ENCODE results near the gene BOC. TPM values are rescaled to one million over a fixed set of nuclear protein-coding genes. Genes with fewer than 3 reads are reported as not detected.

Gene BOC, protein sequence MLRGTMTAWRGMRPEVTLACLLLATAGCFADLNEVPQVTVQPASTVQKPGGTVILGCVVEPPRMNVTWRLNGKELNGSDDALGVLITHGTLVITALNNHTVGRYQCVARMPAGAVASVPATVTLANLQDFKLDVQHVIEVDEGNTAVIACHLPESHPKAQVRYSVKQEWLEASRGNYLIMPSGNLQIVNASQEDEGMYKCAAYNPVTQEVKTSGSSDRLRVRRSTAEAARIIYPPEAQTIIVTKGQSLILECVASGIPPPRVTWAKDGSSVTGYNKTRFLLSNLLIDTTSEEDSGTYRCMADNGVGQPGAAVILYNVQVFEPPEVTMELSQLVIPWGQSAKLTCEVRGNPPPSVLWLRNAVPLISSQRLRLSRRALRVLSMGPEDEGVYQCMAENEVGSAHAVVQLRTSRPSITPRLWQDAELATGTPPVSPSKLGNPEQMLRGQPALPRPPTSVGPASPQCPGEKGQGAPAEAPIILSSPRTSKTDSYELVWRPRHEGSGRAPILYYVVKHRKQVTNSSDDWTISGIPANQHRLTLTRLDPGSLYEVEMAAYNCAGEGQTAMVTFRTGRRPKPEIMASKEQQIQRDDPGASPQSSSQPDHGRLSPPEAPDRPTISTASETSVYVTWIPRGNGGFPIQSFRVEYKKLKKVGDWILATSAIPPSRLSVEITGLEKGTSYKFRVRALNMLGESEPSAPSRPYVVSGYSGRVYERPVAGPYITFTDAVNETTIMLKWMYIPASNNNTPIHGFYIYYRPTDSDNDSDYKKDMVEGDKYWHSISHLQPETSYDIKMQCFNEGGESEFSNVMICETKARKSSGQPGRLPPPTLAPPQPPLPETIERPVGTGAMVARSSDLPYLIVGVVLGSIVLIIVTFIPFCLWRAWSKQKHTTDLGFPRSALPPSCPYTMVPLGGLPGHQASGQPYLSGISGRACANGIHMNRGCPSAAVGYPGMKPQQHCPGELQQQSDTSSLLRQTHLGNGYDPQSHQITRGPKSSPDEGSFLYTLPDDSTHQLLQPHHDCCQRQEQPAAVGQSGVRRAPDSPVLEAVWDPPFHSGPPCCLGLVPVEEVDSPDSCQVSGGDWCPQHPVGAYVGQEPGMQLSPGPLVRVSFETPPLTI
- 1 to 10 TPM; 3.7 to 7.4 (median 4.6) TPM for total RNA-seq

DNA sequence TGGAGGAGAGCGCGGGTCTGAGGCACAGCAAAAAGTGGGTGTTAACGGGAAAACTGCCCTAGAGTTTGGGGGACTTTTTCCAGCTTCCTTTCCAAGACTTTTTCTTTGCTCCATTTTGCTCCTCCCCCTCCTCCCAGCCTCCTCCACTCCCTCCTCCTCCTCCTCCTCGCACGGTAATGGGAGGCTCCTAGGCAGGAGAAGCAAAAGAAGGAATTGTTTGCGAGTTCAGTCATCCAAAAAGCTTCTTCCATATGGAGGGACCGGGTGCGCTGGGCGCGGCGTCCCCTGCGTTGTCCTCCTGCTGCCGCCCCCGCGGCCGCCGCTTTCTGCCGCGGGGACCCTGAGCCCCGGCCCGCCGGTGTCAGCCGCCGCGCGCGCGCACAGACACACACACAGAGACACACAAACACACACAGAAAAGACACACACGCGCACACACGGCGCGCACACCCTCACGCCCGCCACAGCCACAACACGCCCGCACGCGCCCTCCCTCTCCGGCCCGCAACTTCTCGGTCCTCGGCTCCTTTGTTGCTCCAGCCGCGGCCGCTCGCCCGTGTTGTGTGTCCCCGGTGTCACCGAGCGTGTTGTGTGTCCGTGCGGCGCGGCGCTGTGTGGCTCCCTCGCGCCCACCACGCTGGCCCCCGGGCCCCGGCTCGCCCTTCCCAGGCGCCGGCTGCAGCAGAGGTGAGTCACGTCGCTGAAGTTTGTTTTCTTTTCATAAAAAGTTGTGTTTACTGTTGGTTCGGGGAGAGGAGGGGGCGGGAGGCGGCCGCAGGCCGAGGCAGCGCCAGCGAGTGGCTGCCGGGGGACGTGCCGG lies at the start of gene BOC:
BOC (plus strand) TSS at position 228 of the 820 bp plus-strand sequence. CDS start 38,246 bp downstream, outside the sequence.
- intact Hi-C loops (cut with DNase I; ENCODE audit: low total_unique reads): no loop called here
- peak within 1 kb of the TSS; percentile 58 to 73 (median 68) for H3K4me3 ChIP-seq
- peaks cover 0 to 21% (median 15%) of the 10 kb centered on the region in 3 donors for H3K27me3 ChIP-seq
- ATAC-seq (peak; percentile 39 to 40), DNase-seq (no peak)
- TF ChIP-seq, protein P1, sequence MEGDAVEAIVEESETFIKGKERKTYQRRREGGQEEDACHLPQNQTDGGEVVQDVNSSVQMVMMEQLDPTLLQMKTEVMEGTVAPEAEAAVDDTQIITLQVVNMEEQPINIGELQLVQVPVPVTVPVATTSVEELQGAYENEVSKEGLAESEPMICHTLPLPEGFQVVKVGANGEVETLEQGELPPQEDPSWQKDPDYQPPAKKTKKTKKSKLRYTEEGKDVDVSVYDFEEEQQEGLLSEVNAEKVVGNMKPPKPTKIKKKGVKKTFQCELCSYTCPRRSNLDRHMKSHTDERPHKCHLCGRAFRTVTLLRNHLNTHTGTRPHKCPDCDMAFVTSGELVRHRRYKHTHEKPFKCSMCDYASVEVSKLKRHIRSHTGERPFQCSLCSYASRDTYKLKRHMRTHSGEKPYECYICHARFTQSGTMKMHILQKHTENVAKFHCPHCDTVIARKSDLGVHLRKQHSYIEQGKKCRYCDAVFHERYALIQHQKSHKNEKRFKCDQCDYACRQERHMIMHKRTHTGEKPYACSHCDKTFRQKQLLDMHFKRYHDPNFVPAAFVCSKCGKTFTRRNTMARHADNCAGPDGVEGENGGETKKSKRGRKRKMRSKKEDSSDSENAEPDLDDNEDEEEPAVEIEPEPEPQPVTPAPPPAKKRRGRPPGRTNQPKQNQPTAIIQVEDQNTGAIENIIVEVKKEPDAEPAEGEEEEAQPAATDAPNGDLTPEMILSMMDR (IDR thresholded peaks at IDR 0.05 in 4 of 5, conservative IDR thresholded peaks at IDR 0.05 in 1 of 5): no peak
- TF ChIP-seq POLR2A (IDR thresholded peaks at IDR 0.05): peak in 1 of 2 donors; percentile 56
- H3K36me3 ChIP-seq: no peaks in the 10 kb centered on the region
- H3K4me1 ChIP-seq: peaks cover 0 to 12% of the 10 kb centered on the region in 2 donors
- in situ Hi-C loops (cut with MboI; ENCODE audit: low sequenced_read_pairs in 4 of 4): no loop called here
- peak within 1 kb of the TSS; percentile 53 to 77 (median 73) for H3K27ac ChIP-seq
- no peaks in the 10 kb centered on the region for H3K9me3 ChIP-seq

DNA sequence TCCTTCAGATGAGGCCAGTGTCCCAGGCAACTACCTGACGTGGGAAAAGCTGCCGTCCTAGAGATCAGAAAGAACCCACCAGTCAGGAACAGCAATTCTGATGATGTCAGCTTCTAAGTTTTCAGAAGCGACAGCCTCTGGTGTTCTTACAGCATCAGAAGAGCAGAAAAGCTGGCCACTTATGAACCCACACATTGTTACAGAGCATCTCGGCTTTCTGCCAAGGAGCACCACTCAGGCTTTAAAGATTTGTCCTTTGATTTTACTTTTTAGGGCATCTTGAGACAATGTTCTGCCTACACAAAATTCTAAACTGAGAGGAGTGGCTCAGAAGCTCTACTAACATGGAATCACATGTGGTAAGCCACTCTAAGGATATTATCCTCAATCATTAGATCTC lies 49.7 kb upstream of the BOC start:
- H3K27ac ChIP-seq: no peak overlapping the region
- H3K4me1 ChIP-seq: peaks cover 5 to 8% of the 10 kb centered on the region in 2 donors
- H3K36me3 ChIP-seq: no peaks in the 10 kb centered on the region
- H3K9me3 ChIP-seq: no peaks in the 10 kb centered on the region
- no peak for DNase-seq
- intact Hi-C loops (cut with DNase I; ENCODE audit: low total_unique reads) (no loop called here), in situ Hi-C loops (cut with MboI; ENCODE audit: low sequenced_read_pairs in 4 of 4) (no loop called here)
- TF ChIP-seq, protein P1 (IDR thresholded peaks at IDR 0.05 in 4 of 5, conservative IDR thresholded peaks at IDR 0.05 in 1 of 5): no peak
- no peak for TF ChIP-seq POLR2A (IDR thresholded peaks at IDR 0.05)
- no peak overlapping the region for H3K4me3 ChIP-seq
- no peaks in the 10 kb centered on the region for H3K27me3 ChIP-seq
- no peak for ATAC-seq

DNA sequence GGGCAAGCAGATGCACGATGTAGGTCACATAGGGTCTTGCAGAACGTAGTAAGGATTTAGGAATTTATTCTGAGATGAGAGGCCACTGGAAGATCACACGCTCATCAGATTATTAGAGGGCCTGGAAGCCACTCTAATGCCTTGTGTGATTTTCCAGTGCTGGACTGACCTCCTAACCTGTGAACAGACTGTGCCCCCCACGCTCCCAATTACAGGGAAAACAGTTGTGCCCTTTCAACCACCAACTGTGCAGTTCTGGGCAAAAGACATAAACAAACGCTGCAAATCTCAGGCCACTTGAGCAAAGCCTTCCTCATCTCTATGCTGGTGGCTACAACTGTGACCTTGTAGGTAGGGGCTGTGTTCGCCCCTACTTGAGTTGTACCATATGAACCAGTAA lies 48.2 kb upstream of the BOC start:
- intact Hi-C loops (cut with DNase I; ENCODE audit: low total_unique reads) (no loop called here), in situ Hi-C loops (cut with MboI; ENCODE audit: low sequenced_read_pairs in 4 of 4) (no loop called here)
- TF ChIP-seq, protein P1 (IDR thresholded peaks at IDR 0.05 in 4 of 5, conservative IDR thresholded peaks at IDR 0.05 in 1 of 5): no peak
- no peak for TF ChIP-seq POLR2A (IDR thresholded peaks at IDR 0.05)
- no peak overlapping the region for H3K27ac ChIP-seq
- no peak for ATAC-seq
- DNase-seq: no peak
- no peaks in the 10 kb centered on the region for H3K27me3 ChIP-seq
- H3K9me3 ChIP-seq: no peaks in the 10 kb centered on the region
- no peaks in the 10 kb centered on the region for H3K36me3 ChIP-seq
- peaks cover 11 to 13% of the 10 kb centered on the region in 2 donors for H3K4me1 ChIP-seq
- no peak overlapping the region for H3K4me3 ChIP-seq

DNA sequence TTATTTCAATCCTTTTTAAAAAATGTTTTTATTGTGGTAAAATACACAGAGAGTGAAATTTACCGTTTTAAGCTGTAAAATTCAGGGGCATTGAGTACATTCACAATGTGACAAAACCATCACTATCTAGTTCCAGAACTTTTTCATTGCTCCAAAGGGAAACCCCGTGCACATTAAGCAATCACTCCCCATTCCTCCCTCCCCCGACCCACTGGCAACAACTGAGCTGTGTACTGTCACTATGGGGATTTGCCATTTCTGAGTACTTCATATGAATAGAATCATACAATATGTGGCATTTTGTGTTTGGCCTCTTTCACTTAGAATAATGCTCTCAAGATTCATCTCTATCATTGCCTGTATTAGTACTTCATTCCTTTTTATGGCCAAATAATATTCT lies 45.5 kb upstream of the BOC start:
- TF ChIP-seq, protein P1 (IDR thresholded peaks at IDR 0.05 in 4 of 5, conservative IDR thresholded peaks at IDR 0.05 in 1 of 5): no peak
- no peak for TF ChIP-seq POLR2A (IDR thresholded peaks at IDR 0.05)
- Histone ChIP-seq H3K4me1 (peaks cover 11 to 13% of the 10 kb centered on the region in 2 donors), H3K9me3 (no peaks in the 10 kb centered on the region), H3K27ac (peak overlapping the region in 1 of 4 donors; percentile 61), H3K36me3 (no peaks in the 10 kb centered on the region), H3K27me3 (no peaks in the 10 kb centered on the region), H3K4me3 (no peak overlapping the region)
- intact Hi-C loops (cut with DNase I; ENCODE audit: low total_unique reads) (no loop called here), in situ Hi-C loops (cut with MboI; ENCODE audit: low sequenced_read_pairs in 4 of 4) (no loop called here)
- peak; percentile 18 to 29 for DNase-seq
- peak; percentile 51 to 57 for ATAC-seq
